Stimulated activated CD8-positive, alpha-beta memory T cell treated with anti-CD3 and anti-CD28 coated beads, Interleukin-15, amount 100 ng/mL, for 1 hour (primary cell): ENCODE measurements around the gene IFI30.
"Not testable (repeated sequence)": the region's sequence is repeated elsewhere in the genome, so short reads cannot be mapped to it uniquely, and the experiment has no call there.

Source experiments
- DNase-seq: peaks from one replicate; pipeline ENCODE4 v3.0.0-alpha.2; 2020; ENCODE audit warnings: low read depth

IFI30 gene

GRCh38 chr19:18203408-18203862 is 29.8 kb downstream of the IFI30 start:
- DNase-seq: no peak

- peak; percentile 99 for DNase-seq
Observed at GRCh38 chr19:18203863-18204393, 30.3 kb downstream of the IFI30 start, which contains the start of gene RAB3A. Gene RAB3A, minus strand, starts transcription at chr19:18204042. Its CDS starts 1,302 bp downstream, at chr19:18202740.

- no peak for DNase-seq
Observed at GRCh38 chr19:18204394-18205199, 31.0 kb downstream of the IFI30 start.

DNA sequence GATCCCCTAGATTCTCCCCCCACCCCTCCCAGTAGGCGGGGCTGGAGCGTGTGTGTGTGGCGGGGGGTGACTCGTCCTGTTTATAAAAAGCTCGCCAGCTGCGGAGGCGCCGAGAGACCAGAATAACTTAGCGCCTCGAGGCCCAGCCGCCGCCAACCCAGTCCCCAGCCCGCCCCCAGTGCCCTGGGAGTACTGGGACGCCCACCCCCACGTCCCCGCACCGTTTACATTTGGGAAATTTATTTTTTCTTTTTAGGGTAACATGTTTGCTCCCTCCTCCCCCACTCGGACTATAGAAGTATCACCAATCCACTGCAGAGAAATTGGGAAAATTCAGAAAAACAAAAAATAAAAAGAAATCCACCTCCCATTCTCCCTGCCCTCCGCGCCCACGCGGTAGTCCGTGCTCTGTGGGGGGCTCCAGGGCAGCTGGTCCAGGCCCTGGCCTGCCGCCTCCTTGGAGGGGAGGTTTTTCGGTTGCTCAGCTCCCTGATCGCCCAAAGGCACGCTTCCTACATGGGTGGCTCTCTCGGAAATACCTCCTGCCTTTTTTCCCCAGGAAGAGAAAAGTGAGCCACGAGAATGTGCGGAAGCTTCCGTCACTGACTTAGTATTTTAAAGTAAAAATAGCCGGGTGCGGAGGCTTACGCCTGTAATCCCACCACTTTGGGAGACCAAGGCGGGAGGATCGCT is 31.7 kb downstream of the IFI30 start:
- DNase-seq: peak; percentile 31

- no peak for DNase-seq
Observed at GRCh38 chr19:18206018-18206417, 32.4 kb downstream of the IFI30 start.

- no peak for DNase-seq
Observed at GRCh38 chr19:18208098-18208951, 34.7 kb downstream of the IFI30 start.

- DNase-seq: not testable (repeated sequence)
Observed at GRCh38 chr19:18209912-18210311, 36.3 kb downstream of the IFI30 start.

DNA sequence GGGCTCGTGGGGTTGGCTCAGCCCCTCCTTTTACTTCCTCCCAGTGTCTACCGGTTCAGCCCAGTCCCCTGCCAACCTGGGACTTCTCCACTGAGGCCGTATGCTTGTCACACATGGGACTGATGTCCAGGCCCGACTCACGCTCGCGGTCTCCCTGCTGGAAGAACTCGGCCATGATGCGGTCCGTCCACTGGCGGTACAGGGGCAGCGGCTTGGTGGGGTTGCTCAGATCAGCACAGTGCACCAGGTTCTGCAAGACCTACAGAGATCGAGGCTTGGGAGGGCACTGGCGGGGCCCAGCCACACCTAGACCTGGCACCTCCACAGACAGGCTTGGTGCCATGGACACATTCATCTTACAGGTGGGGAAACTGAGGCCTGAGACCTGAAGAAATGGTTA is 38.1 kb downstream of the IFI30 start:
- no peak for DNase-seq

DNA sequence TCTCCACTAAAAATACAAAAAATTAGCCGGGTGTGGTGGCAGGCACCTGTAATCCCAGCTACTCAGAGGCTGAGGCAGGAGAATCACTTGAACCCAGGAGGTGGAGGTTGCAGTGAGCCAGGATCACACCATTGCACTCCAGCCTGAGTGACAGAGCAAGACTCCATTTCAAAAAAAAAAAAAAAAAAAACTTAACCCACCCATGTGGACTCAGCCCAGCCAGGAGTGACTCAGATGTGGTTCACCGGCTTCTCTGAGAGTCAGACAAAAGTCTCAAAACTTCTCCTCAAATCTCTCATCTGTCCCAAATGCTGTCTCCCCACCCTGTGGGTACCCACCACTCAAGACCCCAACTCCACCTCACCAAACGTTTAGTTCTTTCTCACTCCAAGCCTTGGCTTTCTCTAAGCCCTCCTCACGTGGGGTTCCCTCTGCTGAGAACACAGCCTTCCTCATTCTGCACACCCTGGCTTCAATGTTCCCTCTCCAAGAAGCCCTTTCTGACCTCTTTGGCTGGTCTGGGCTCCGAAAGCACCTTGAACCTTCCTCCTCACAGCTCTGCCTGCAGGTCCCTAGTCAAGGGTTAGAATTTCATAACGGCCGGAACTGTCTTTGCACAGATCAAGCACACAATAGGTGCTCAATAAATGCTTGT is 41.3 kb downstream of the IFI30 start:
- DNase-seq: no peak

- DNase-seq: no peak
Observed at GRCh38 chr19:18216789-18217188, 43.2 kb downstream of the IFI30 start.

GRCh38 chr19:18218159-18218558 is 44.5 kb downstream of the IFI30 start:
- DNase-seq: no peak

DNA sequence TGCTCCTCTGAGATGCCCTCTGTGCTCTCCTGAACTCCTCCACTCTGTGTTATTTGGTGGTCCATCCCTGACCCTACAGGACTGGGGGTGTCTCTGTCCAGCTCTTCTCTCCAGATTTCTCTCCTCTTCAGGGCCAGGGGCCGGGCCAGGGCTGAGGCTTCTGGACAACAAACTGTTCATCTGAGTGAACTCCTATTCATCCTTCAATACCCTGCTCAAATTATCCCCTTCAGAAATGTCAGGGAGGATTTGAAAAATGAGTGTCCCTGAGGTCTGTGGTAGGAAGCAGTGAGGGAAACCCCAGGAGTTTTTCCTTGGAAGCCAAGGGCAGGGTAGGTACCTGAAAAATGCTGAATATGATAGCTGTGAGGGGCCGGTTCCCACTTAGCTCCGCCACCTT is 45.0 kb downstream of the IFI30 start:
- no peak for DNase-seq

- no peak for DNase-seq
Observed at GRCh38 chr19:18219911-18220631, 46.5 kb downstream of the IFI30 start.

DNA sequence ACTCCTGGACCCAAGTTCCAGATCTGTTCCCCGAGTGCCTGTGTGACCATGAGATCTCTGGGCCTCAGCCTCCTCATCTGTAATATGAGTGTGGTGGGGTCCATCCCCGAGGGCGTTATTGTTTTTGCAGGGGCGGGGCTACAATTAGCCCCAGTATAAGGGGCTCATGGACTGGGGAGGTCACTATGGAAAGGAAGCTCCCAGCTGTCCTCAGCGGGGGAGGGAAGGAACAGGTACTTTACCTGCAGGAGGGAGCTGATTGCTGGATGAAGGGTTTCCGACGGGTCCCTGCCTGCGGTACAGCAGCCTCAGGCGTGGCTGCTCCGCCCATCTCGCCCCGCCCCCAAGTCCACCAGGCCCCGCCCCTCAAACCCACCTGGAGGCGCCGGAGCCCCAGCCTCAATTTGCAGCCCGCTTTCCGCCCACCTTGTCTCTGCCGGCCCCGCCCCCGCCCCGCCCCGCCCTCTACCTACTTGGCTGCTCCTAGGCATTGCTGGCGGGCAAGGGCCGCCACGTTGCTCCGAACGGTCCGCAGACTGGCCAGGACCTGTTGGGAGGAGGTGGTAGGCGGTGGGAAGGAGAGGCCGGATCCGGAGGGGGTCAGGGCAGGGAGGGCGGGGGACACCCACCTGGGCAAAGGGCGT is 47.1 kb downstream of the IFI30 start:
- no peak for DNase-seq

DNA sequence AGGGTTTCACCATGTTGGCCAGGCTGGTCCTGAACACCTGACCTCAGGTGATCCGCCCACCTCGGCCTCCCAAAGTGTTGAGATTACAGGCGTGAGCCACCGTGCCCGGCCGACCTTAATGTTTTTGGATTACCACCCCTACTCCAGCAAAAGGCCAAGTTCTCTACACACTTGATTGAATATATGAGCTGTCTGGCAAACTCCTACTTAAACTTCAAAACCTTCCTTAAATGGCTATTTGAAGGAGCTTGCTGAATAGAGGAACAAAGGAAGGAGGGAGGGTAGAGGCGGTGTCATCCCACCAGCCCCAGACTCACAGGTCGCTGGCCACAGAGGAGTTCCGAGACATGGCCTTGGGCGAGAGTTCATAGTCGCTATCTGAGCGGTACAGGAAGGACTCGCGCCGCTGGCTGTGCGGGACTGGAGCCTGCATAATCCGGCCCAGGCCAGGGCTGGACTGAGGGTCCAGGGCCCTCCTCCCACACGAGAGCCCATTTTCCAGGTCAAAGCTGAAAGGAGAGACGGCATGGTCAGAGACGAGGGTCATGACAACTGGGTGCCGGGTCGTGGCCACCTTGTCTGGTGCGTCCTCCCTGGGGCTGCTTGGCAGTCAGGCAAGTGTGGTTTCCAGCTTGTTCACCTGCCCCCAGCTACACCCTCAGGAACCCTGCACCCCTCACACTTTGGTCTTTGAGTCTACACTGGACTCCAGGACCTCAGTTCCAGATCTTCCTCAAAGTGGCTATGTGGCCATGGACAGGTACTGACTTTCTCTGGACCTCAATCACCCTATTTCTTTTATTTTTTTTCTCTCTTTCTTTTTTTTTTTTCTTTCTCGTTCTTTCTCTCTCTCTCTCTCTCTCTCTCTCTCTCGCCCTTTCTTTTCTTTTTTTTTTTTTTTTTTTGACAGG is 48.5 kb downstream of the IFI30 start:
- no peak for DNase-seq

- DNase-seq: no peak
Observed at GRCh38 chr19:18223860-18224524, 50.4 kb downstream of the IFI30 start.

DNA sequence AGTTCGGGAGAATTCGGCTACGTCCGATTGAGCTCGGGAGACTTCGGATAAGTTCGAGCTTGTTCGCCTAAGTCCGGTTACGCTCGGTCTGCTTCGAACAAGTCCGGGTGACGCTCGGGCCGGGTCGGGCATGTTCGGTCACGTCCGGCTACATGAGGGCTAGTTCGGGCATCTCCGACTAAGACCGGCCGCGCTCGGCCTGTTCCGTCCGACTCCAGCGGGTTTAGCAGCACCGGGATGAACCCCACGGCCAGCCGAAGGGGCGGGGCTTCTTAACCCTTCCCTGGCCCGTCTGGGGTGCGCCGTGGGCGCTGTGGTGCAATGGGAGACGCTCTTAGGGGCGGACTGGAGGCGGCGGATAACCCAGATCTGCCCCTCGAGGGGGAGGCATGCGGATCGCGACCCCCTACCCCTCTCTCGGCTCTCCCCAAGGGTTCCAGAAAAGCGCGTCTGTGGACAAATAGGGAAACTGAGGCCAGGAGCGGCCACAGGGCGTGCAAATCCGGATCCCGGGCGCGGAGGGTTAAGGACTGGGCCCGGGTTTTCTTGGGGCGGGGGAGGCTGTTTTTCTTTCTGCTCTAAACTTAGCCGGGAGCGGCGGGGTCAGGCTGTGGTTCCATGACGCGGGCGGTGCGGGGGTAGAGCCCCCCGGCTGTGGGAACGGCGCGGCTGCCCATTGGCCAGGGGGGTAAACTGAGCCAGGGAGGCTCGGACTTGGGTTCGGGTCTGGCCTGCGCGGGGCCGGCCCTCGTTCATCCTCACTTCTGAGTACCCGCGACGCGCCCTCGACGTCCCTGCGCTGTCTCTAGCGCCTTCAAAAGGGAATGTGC is 51.1 kb downstream of the IFI30 start:
- peak; percentile 60 for DNase-seq

GRCh38 chr19:18225355-18225701 is 51.7 kb downstream of the IFI30 start:
- no peak for DNase-seq
